SIG-M5 treated with dmso at 0.1 percent for 504 hours (cell line): ENCODE data around the gene BRSK2.

Source experiments
- DNase-seq: peaks from one replicate; lab custom pipeline; 2025; ENCODE audit not compliant: unreplicated experiment; lab: John Stamatoyannopoulos, UW

Gene BRSK2

GRCh38 chr11:1395773-1396374 lies 6.1 kb downstream of the BRSK2 start:
- DNase-seq = no peak

DNA sequence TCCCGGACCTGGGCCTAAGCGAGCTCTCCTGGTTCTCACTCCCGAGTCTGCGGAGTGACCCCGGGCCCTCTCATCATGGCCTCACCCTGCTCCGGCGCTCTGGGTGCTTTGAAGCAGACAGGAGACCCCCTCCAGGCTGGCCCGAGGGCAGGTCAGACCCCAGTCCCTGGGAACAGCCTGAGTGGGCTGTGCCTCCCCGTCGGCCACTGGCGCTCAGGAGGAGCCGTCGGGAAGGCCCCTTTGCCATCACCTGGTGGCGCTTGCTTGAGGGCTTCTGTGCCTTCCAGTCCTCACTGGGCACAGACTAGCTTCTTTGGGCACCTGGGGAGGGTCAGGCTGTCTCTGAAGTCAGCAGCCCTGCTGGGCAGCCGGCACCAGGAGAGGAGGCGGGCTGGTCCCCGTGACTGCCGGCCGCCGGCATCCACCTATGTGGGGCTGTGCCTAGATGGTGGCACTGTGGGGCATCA lies 6.7 kb downstream of the BRSK2 start:
- DNase-seq = no peak

- no peak for DNase-seq
Measured at GRCh38 chr11:1397146-1397861, 7.6 kb downstream of the BRSK2 start.

DNA sequence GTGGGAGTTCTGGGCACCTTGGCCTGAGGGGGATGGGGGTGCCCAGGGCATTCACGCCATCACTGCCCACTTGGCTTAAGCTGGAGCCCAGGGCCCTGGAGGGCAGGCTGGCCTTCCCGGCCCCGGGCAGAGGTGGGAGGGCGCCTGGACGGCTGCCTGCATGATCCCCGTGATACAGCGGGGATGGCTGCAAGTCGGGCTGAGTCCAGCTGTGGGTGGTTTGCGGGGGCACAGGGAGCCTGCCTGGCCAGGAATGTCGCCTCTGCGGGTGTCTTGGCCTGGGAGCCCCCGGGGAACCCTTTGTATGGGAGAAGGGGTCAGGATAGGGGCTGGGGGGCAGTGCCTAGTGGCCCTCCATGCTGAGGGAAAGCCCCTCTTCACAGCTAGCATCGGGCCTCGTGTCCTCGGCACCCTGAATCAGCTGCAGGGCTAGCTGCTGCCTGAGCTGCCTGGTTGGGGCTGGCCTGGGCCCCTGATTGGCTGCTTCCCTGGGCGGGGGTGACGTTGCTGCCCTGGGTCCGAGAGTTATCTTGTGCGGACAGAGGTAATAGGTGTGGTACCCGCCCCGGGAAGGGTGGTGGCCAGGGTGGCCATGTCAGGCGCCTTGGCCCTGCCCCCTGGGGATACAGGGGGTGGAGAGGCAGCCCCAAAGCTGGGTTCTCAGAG lies 8.3 kb downstream of the BRSK2 start:
- DNase-seq = no peak

DNA sequence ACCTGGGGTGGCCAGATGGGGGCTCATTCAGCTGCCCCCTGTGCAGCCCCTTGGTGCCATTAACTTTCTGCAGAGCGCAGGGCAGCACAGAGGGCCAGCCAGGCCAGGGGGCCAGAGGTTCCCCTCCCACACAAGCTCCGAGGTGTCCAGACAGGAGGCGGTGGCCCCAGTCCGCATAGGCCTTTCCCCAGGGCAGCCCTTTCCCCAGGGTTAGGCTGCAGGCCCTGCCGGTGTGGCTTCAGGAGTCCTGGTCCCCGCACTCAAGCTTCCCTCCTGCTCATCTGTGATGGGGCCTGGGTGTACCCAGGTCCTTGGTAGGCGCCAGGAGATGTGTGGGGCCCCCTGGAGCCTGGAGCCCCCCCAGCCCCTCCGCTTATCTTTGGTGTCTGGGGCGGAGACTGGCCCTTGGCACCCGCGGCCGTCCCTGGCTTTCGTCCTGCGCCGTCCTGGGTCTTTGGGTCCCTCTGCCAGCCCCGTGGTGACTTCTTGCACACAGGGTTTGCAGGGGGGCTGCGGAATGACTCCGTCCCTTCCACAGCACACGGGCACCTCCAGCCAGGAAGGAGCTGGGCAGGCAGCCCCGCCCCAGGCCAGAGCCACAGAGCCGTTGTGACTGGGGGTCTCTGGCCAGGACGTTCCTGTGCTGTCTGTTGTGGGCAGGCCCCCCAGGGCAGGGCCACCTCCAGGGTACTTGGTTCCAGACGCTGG lies 8.9 kb downstream of the BRSK2 start:
- DNase-seq = no peak

GRCh38 chr11:1399386-1400316 lies 9.9 kb downstream of the BRSK2 start:
- no peak for DNase-seq

DNA sequence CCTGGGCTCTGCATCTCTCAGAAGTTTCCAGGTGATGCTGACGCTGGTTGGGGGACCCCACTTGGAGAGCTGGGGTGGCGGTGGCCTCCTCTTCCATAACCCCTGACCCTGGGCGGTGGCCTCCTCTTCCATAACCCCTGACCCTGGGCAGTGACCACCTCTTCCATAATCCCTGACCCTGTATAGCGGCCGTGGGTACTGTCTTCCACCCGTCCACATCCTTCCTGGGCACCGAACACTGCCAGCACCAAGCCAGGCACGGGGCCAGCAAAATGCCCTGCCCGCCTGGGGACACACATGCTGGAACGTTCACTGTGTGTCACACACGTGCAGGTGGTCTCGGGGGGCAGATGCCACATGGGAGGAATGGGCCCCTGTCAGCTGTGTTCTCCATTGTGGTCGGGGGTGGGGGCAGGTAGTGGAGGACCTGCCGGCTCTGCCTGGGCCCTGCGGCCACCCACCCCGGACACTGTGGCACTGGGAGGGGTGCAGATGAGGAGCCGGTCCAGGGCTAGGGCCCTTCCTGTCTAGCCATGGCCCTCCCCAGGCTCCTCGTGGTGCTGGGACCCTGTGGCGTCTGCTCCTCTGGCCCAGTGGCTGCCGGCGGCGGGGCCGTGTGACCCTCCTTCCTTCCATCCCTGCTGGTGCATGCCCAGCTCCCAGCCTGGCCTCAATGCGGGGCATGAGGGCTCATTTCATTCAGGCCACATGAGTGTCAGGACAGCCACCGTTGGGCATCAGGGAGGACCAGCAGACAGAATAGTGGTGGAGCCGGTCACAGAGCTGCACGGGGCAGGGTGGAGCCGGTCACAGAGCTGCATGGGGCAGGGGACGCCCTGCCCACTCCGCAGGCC lies 10.8 kb downstream of the BRSK2 start:
- DNase-seq = no peak

GRCh38 chr11:1401171-1401445 lies 11.4 kb downstream of the BRSK2 start:
- DNase-seq = no peak

DNA sequence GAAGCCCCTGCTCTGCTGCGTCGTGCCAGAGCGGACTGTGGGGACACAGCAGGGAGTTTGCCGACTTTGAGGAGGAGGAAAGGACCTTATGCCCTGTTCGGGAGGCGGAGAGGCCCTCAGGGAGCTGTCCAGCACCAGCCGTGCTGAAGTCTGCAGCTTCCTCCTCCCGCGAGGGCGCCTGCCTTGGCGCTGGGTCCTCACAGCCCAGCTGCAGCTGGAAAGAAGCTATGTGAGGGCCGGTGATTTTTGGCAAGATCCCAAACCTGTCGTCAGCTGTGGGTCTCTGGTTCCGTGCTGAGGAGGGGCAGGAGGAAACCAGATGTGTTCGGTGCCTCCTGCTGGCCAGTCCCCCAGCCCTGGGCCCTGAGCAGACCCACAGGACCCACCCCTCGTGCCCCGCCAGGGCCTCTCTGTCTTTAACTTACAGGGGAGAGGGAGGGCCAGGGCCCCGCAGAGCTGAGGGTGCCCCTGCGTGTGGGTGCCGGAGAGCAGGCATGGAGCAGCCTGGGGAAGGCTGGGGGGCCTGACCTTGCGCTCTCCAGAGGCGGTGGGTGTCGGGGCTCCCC lies 12.0 kb downstream of the BRSK2 start:
- peak; percentile 56 for DNase-seq

- no peak for DNase-seq
Measured at GRCh38 chr11:1402355-1403077, 12.8 kb downstream of the BRSK2 start.

GRCh38 chr11:1403078-1403620 lies 13.4 kb downstream of the BRSK2 start:
- DNase-seq = no peak

DNA sequence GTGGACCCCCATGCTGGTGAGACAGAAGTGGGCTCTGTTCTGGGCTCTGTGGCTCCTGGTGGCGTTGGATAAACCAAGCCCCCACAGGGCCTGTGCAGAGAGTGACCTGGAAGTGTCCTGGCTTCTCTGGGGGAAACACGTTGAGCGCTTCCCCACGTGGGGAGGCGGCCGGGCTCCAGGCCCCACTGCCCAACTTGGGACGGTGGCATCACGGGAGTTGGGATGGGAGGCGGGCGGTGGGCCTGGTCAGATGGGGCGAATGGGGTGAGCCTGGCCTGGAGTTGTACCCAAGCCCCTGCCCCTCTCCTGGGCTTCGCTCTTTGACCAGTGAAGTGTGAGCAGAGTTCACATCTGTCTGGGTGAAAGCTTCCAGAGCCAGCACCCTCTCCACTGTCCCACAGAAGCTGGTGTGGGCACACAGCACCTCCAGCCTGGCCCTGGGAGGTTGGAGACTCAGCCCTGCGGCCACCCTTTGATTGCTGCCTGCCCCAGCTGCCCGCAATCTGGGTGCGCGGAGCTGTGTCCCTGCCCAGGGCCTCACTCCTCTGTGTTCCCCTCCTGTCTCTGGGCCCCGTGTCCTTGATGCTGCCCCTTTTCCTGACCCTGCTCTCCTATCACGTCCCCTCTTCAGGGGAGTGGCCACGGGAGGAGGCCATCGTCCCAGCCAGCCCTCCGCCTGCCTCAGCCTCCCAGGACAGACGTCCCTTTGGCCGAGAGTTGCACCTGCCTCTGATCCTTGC lies 14.2 kb downstream of the BRSK2 start:
- DNase-seq = no peak

DNA sequence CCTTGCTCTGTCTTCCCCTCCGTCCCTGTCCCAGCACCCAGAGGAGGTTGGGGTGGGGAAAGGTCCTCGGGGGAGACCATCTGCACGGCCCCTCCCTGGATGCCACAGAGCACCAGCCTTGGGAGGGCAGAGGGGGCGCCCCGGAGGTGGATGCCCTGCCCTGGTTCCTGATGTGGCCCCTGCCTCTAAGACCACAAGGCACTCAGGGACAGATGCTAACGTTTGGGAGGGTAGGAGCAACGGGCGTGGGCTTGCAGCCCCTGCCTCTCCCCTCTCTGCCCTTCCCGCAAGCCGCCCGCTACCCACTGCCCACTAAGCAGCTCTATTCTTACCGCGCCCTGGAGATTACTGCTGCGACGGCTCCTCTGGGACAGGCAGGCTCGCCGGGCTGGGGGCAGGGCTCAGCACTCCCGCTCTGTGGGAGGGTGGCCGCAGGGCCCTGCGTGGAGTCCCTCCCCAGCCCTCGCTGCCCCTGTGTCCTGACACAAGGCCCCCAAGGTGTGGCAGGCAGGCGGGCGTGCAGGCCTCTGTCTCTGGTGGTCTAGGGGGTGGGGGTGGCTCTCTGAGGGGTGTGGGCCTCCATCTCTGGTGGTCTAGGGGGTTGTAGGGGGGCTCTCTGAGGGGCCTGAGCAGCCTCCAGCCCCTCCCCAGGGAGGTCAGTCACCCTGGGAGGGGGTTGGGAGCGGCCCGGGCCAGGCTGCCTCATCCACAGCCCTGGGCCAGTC lies 14.9 kb downstream of the BRSK2 start:
- no peak for DNase-seq

DNA sequence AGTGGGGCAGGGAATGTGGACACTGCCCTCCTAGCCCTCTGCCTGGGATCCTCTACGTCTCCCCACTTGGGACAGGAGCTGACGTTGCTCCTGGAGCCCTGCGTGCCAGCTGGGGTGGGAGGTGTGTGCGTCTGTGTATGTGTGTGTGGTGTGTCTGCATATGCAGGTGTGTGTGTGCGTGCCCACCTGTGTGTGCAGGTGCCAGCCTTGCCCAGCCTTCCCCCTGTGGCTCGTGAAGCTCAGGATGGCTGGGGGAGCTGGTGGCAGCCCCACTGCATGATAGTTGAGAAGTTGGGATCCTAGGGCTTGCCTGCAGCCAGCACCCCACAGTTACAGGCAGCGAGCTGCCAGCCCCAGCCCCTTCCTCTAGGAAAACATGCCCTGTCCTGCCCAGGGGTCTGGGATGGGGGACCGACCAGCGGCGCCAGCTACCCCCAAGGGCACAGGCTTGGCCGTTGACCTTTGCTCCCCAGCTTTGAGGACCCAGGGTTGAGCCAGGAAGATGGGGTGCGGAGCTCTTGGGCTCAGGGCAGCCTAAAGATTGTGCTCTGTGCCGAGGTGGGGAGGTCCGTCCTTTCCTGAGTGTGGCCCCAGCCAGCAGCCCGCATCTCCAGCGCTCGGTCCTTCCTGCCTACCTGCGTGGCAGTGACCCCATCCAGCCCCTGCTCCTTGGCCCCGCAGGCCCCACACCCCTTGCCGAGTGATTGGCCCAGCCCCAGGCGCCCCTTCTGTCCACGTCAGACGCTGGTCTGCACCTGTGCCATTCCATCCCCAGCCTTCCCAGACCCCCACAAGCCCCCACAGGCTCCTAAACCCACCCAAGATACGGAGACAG lies 15.7 kb downstream of the BRSK2 start:
- no peak for DNase-seq

GRCh38 chr11:1406571-1407485 lies 17.1 kb downstream of the BRSK2 start:
- no peak for DNase-seq
